GM12878 (cell line): ENCODE results near the gene MRGPRX4. TPM values are rescaled to one million over a fixed set of nuclear protein-coding genes. Genes with fewer than 3 reads are reported as not detected.

ENCODE experiments used
- ATAC-seq: fragments of 200-7000 bp; cut with Tn5 transposase; 3 replicates; pipeline ENCODE4 v1.9.1; 2020; ENCODE audit warnings: mild to moderate bottlenecking, moderate library complexity
- BruUV-seq: library from RNA; stranded (reverse); fragments of 400-500 nt; replicated peaks from 2 replicates; lab custom pipeline; 2021; lab: Mats Ljungman, UMichigan
- CTCF ChIA-PET: fragments of 300-600 bp; sonication (Branson Sonifier 250); formaldehyde crosslinking; extraction: SDS; loops from one replicate; lab custom pipeline; 2021; ENCODE audit warnings: inconsistent platforms; lab: Yijun Ruan, JAX
- POLR2A ChIA-PET: fragments of 350-600 bp; formaldehyde crosslinking; extraction: SDS; loops from one replicate; lab custom pipeline; 2021; ENCODE audit warnings: inconsistent platforms; lab: Charles Lee
- RAD21 ChIA-PET: fragments of 300-600 bp; sonication (Branson Sonifier 250); formaldehyde crosslinking; loops from one replicate; lab custom pipeline; 2023; ENCODE audit warnings: antibody characterized with exemption; ENCODE audit not compliant: unreplicated experiment; lab: Charles Lee
- SMC1A ChIA-PET: fragments of 300-600 bp; sonication (Branson Sonifier 250); formaldehyde crosslinking; loops from one replicate; lab custom pipeline; 2023; ENCODE audit not compliant: unreplicated experiment, uncharacterized antibody; lab: Charles Lee
- DNase-seq: peaks from one replicate; pipeline ENCODE4 v3.0.0-alpha.2; 2011; ENCODE audit warnings: low read depth, low spot score
- FAIRE-seq: peaks from 3 replicates; lab custom pipeline; 2011; peaks lifted over from hg19 to GRCh38; lab: Jason Lieb, UNC
- H2AFZ ChIP-seq: 2 replicates; pipeline ENCODE4 v1.6.0; 2011; ENCODE audit warnings: low read depth, low read length, control low read depth; ENCODE audit not compliant: control insufficient read depth
- H3K27ac ChIP-seq: 2 replicates; pipeline ENCODE4 v1.5.1; 2011; ENCODE audit warnings: control low read depth; ENCODE audit not compliant: control insufficient read depth, insufficient read depth
- H3K27me3 ChIP-seq, 2 experiments: replicated peaks in 1 of 2; 2 replicates each; pipeline versions ENCODE4 v1.6.0 to v1.6.1; 2011; ENCODE audit warnings: low read length in 1 of 2; ENCODE audit not compliant: control insufficient read depth in 2 of 2, insufficient read depth in 2 of 2
- H3K36me3 ChIP-seq, 2 experiments: 2 replicates each; pipeline ENCODE4 v1.5.1; 2011; ENCODE audit warnings: low read length in 1 of 2; ENCODE audit not compliant: control insufficient read depth in 2 of 2, insufficient read depth in 2 of 2
- H3K4me1 ChIP-seq: 2 replicates; pipeline ENCODE4 v1.6.1; 2011; ENCODE audit warnings: mild to moderate bottlenecking, low read length, moderate library complexity, mixed read lengths; ENCODE audit not compliant: control insufficient read depth, insufficient read depth
- H3K4me2 ChIP-seq: 2 replicates; pipeline ENCODE4 v1.6.0; 2011; ENCODE audit warnings: control low read depth; ENCODE audit not compliant: control insufficient read depth, insufficient read depth
- H3K4me3 ChIP-seq: fragments of 200-600 bp; sonication (generic); 2 replicates; pipeline ENCODE4 v1.5.1; 2016
- H3K79me2 ChIP-seq: 2 replicates; pipeline ENCODE4 v1.6.0; 2011; ENCODE audit warnings: low read length; ENCODE audit not compliant: control insufficient read depth, insufficient read depth
- H3K9ac ChIP-seq: 2 replicates; pipeline ENCODE4 v1.8.0; 2011; ENCODE audit warnings: low read length, control low read depth, mixed read lengths; ENCODE audit not compliant: control insufficient read depth, insufficient read depth
- H3K9me3 ChIP-seq: replicated peaks from 3 replicates; pipeline ENCODE4 v1.5.1; 2011; ENCODE audit warnings: mild to moderate bottlenecking, low read length; ENCODE audit not compliant: control insufficient read depth, insufficient read depth
- H4K20me1 ChIP-seq: 2 replicates; pipeline ENCODE4 v1.6.0; 2011; ENCODE audit not compliant: control insufficient read depth, insufficient read depth
- ASH2L ChIP-seq: fragments of 300-600, 200-600 bp; sonication (generic); IDR thresholded peaks from 2 replicates; pipeline ENCODE4 v1.6.1; 2017; ENCODE audit warnings: low read depth, mild to moderate bottlenecking, borderline replicate concordance
- CHD2 ChIP-seq: IDR thresholded peaks from 2 replicates; pipeline ENCODE4 v1.6.1; 2011; ENCODE audit warnings: low read depth, low read length, improper control_type of control experiment, borderline replicate concordance
- EED ChIP-seq: sonication (generic); IDR thresholded peaks from 2 replicates; pipeline ENCODE4 v1.6.1; 2016; ENCODE audit warnings: antibody characterized with exemption, low read depth
- IKZF2 ChIP-seq, 2 experiments: fragments of 450-650 bp; IDR thresholded peaks; 2 replicates each; pipeline ENCODE4 v1.6.1; 2017; ENCODE audit warnings: mild to moderate bottlenecking in 2 of 2, moderate library complexity in 2 of 2
- JUNB ChIP-seq: IDR thresholded peaks from 2 replicates; pipeline ENCODE4 v1.6.1; 2016; ENCODE audit warnings: antibody characterized with exemption, mild to moderate bottlenecking
- NBN ChIP-seq: fragments of 450-650 bp; IDR thresholded peaks from 2 replicates; pipeline ENCODE4 v1.6.1; 2016
- POU2F2 ChIP-seq: IDR thresholded peaks from 3 replicates; pipeline ENCODE4 v1.6.1; 2011; ENCODE audit warnings: low read depth, mild to moderate bottlenecking, low read length, borderline replicate concordance
- SMAD5 ChIP-seq: IDR thresholded peaks from 2 replicates; pipeline ENCODE4 v1.6.1; 2016; ENCODE audit warnings: antibody characterized with exemption, low read depth
- SPI1 ChIP-seq: IDR thresholded peaks from 2 replicates; pipeline ENCODE4 v1.6.1; 2011; ENCODE audit warnings: low read depth, mild to moderate bottlenecking, low read length, moderate library complexity, borderline replicate concordance; ENCODE audit not compliant: insufficient read depth
- ZNF622 ChIP-seq: fragments of 450-650 bp; IDR thresholded peaks from 2 replicates; pipeline ENCODE4 v1.6.1; 2017; ENCODE audit warnings: mild to moderate bottlenecking, inconsistent platforms
- WGBS: methylation state at CpG from one replicate; pipeline ENCODE4 v1.1.6; 2016; ENCODE audit warnings: low lambda C conversion rate; ENCODE audit not compliant: insufficient replicate concordance, insufficient coverage; ENCODE audit errors: missing lambda C conversion rate; 5-methylcytosine and 5-hydroxymethylcytosine counted together
- in situ Hi-C: fragments of 300-500 bp; cut with MboI; formaldehyde crosslinking; loops from 9 replicates; pipeline ENCODE4 v1.14.3; 2018; ENCODE audit warnings: mixed read lengths
- intact Hi-C: fragments of 100-400 bp; cut with micrococcal nuclease; formaldehyde crosslinking; loops from one replicate; pipeline ENCODE4 v1.14.2; 2022; ENCODE audit not compliant: unreplicated experiment
- polyA plus RNA-seq, 11 experiments: library from polyadenylated mRNA; depleted of rRNA in 4 of 11; unstranded in 6 of 11; stranded (reverse) in 5 of 11; fragments of >200 nt; fragmentation: Nextera tagmentation in 4 of 11; fragmentation: Illumina TruSeq in 1 of 11; extraction: Ambion mirVana in 4 of 11; extraction: Trizol in 1 of 11; gene quantifications; 1 replicate in 1 of 11; 2 replicates in 10 of 11; pipeline versions ENCODE4 v1.2.1 to v1.2.3, GENCODE V29; 2011 to 2016; ENCODE audit warnings: inconsistent platforms in 2 of 11, missing spikeins in 2 of 11, low read depth in 1 of 11
- total RNA-seq, 4 experiments: library from RNA; depleted of rRNA in 3 of 4; stranded (reverse); fragments of >200 nt in 3 of 4; fragmentation: Illumina TruSeq in 1 of 4; extraction: Trizol in 1 of 4; gene quantifications; 2 replicates each; pipeline versions ENCODE4 v1.2.1 to v1.2.3, GENCODE V29; 2013 to 2021
- TF ChIP-seq, protein P1 (sequence below): fragments of 450-650 bp; IDR thresholded peaks from 2 replicates; pipeline ENCODE4 v1.6.1; 2017; ENCODE audit warnings: mild to moderate bottlenecking, moderate library complexity

MRGPRX4 gene
- total and polyA plus RNA-seq, 10 of the 15 experiments (the other 5 are each of a cell fraction or from before 2014, with no cell fraction given), result not detected

DNA sequence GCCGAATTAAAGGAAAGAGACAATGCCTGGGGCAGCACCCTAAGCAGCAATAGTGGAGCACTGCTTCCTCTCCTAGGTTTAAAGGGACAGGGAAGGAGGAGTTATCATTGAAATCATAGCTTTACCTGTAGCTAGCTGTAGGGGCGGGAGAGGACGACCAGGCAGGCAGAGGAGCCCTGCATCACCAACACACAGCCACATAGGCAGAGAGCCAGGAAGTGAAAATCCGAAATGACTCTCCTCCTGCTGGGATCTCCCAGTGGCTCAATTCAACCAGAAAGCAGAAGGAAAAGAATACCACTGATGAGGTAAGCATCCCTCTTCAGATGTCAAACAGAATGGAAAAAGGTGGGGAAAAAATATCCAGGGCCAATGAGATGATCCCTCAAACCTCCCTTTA lies 20.4 kb downstream of the MRGPRX4 start:
- FAIRE-seq (peak; percentile 31), DNase-seq (peak; percentile 7), ATAC-seq (peak; percentile 85)
- H3K4me2 ChIP-seq, result no peak overlapping the region
- ChIA-PET SMC1A (no interaction called here), CTCF (interaction anchor here (1.3 kb wide), 1 partner anchor 11 kb away, joined by 4 read pairs; no protein-coding TSS in a partner anchor), RAD21 (interaction anchor here (0.7 kb wide), 1 partner anchor 11 kb away, joined by 3 read pairs; no protein-coding TSS in a partner anchor), POLR2A (no interaction called here)
- H3K27me3 ChIP-seq, result no peaks in the 10 kb centered on the region
- intact Hi-C loops (no loop called here), in situ Hi-C loops (no loop called here)
- no peak overlapping the region for H2AFZ ChIP-seq
- H3K4me3 ChIP-seq, result no peak overlapping the region
- H3K27ac ChIP-seq, result no peak overlapping the region
- 27% methylated on average over 4 of the region's 4 CpGs for WGBS
- peaks cover 1% of the 10 kb centered on the region; the same call in 1 of the 3 replicates for H3K9me3 ChIP-seq
- no peaks in the 10 kb centered on the region for H3K79me2 ChIP-seq
- no peaks in the 10 kb centered on the region for H3K4me1 ChIP-seq
- TF ChIP-seq JUNB (no peak), EED (0 out of 2 replicates have a peak, but pooled peaks have one; percentile 24), CHD2 (no peak), SMAD5 (no peak), ASH2L (no peak), IKZF2 (IDR thresholded peaks at IDR 0.05) (peak in 1 of 2 experiments; percentile 37; a peak in 1 of 4 replicates), ZNF622 (no peak), SPI1 (peak; percentile 49; the same call in 1 of the 2 replicates), POU2F2 (no peak), NBN (no peak)
- TF ChIP-seq, protein P1, sequence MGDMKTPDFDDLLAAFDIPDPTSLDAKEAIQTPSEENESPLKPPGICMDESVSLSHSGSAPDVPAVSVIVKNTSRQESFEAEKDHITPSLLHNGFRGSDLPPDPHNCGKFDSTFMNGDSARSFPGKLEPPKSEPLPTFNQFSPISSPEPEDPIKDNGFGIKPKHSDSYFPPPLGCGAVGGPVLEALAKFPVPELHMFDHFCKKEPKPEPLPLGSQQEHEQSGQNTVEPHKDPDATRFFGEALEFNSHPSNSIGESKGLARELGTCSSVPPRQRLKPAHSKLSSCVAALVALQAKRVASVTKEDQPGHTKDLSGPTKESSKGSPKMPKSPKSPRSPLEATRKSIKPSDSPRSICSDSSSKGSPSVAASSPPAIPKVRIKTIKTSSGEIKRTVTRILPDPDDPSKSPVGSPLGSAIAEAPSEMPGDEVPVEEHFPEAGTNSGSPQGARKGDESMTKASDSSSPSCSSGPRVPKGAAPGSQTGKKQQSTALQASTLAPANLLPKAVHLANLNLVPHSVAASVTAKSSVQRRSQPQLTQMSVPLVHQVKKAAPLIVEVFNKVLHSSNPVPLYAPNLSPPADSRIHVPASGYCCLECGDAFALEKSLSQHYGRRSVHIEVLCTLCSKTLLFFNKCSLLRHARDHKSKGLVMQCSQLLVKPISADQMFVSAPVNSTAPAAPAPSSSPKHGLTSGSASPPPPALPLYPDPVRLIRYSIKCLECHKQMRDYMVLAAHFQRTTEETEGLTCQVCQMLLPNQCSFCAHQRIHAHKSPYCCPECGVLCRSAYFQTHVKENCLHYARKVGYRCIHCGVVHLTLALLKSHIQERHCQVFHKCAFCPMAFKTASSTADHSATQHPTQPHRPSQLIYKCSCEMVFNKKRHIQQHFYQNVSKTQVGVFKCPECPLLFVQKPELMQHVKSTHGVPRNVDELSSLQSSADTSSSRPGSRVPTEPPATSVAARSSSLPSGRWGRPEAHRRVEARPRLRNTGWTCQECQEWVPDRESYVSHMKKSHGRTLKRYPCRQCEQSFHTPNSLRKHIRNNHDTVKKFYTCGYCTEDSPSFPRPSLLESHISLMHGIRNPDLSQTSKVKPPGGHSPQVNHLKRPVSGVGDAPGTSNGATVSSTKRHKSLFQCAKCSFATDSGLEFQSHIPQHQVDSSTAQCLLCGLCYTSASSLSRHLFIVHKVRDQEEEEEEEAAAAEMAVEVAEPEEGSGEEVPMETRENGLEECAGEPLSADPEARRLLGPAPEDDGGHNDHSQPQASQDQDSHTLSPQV, result no peak
- no peak overlapping the region for H3K9ac ChIP-seq
- no peaks in the 10 kb centered on the region for H4K20me1 ChIP-seq
- no peaks in the 10 kb centered on the region for H3K36me3 ChIP-seq
- no TSS peak for BruUV-seq
